Transverse colon (tissue), 4 donors: ENCODE measurements around the gene RFX3. TPM values are rescaled to one million over a fixed set of nuclear protein-coding genes. Genes with fewer than 3 reads are reported as not detected.

Experiments used
- DNase-seq: peaks from one replicate; pipeline ENCODE4 v3.0.0-alpha.2; 2019
- H3K27ac ChIP-seq, 4 donors: fragments of 200-600 bp; sonication (generic); 2 replicates each; pipeline ENCODE4 v1.5.1; 2016 to 2018; ENCODE audit warnings: inconsistent platforms in 4 of 4
- H3K27me3 ChIP-seq: fragments of 200-600 bp; sonication (generic); 2 replicates; pipeline ENCODE4 v1.5.1; 2017; ENCODE audit warnings: inconsistent platforms
- H3K36me3 ChIP-seq, 4 donors: fragments of 200-600 bp; sonication (generic); 2 replicates each; pipeline ENCODE4 v1.5.1; 2017 to 2019; ENCODE audit warnings: inconsistent platforms in 4 of 4
- H3K4me1 ChIP-seq, 4 donors: fragments of 200-600 bp; sonication (generic); 2 replicates each; pipeline ENCODE4 v1.5.1; 2017 to 2020; ENCODE audit warnings: inconsistent platforms in 4 of 4
- H3K4me3 ChIP-seq, 4 donors: fragments of 200-600 bp; sonication (generic); 1 replicate in 1 of 4; 2 replicates in 3 of 4; pipeline versions ENCODE4 v1.5.1 to v1.6.1; 2017 to 2019; ENCODE audit warnings: inconsistent platforms in 4 of 4
- H3K9me3 ChIP-seq, 2 donors: fragments of 200-600 bp; sonication (generic); 2 replicates each; pipeline ENCODE4 v1.5.1; 2017 to 2019; ENCODE audit warnings: inconsistent platforms in 2 of 2
- EP300 ChIP-seq: sonication (generic); formaldehyde crosslinking; IDR thresholded peaks from one replicate; pipeline ENCODE4 v1.6.1; 2017; ENCODE audit warnings: antibody characterized with exemption, low read depth
- POLR2A ChIP-seq: fragments of 450-650 bp; IDR thresholded peaks from one replicate; pipeline ENCODE4 v1.6.1; 2016; ENCODE audit warnings: antibody characterized with exemption, mild to moderate bottlenecking, moderate library complexity
- POLR2AphosphoS5 ChIP-seq, 3 donors: sonication (generic); formaldehyde crosslinking; IDR thresholded peaks; one replicate each; pipeline ENCODE4 v1.6.1; 2016; ENCODE audit warnings: antibody characterized with exemption in 3 of 3
- WGBS, 2 donors: methylation state at CpG; one replicate each; pipeline ENCODE4 v1.1.5; 2018; ENCODE audit warnings: low coverage in 1 of 2; 5-methylcytosine and 5-hydroxymethylcytosine counted together
- in situ Hi-C, 4 donors: fragments of 200-750 bp; cut with MboI; loops; one replicate each; pipeline versions ENCODE4 v1.15.0 to v1.15.1; 2017; ENCODE audit warnings: low sequenced_read_pairs in 3 of 4, low pct_ligation_motif_present in 1 of 4, low pct_unique_long_range_greater_than_20kb in 1 of 4
- intact Hi-C: fragments of 100-400 bp; cut with DNase I; formaldehyde crosslinking; loops from one replicate; pipeline ENCODE4 v1.15.1; 2023; ENCODE audit warnings: low total_unique reads
- total RNA-seq, 4 donors: library from RNA; depleted of rRNA; stranded (reverse); fragments of >200 nt; gene quantifications; one replicate each; pipeline ENCODE4 v1.1.0, GENCODE V29; 2016
- TF ChIP-seq, protein P1 (sequence below), 5 experiments: fragments of 200-600 bp in 3 of 5; fragments of 450-650 bp in 2 of 5; sonication (generic) in 3 of 5; IDR thresholded peaks; 1 replicate in 2 of 5; 2 replicates in 3 of 5; pipeline ENCODE4 v1.5.1; 2016 to 2017; ENCODE audit warnings: antibody characterized with exemption in 5 of 5, inconsistent platforms in 3 of 5, mild to moderate bottlenecking in 2 of 5, moderate library complexity in 1 of 5

Gene RFX3
- total RNA-seq, 4 donors from 2014 or later = 3.5 to 21.9 (median 7.1) TPM

DNA sequence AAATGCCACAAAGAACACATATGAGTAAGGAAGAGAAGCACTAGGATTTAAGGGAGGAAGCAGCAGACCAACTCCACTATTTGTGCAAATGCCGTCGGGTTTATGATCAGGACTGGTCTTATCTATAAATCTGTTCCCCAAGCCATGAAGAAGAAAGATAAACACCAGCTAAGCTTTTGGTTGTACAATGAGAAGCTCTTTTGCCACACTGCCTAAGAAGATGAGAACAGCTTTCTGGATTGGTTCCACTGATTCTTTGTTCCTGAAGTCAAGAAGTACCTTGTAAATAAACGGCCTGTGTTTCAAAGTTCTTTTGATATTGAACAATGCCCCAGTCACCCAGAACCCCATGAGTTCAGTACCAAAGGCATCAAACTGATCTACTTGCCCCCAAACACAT lies 93.9 kb downstream of the RFX3 start:
- TF ChIP-seq POLR2A (no peak), POLR2AphosphoS5 (IDR thresholded peaks at IDR 0.05) (no peak), EP300 (no peak)
- TF ChIP-seq, protein P1, sequence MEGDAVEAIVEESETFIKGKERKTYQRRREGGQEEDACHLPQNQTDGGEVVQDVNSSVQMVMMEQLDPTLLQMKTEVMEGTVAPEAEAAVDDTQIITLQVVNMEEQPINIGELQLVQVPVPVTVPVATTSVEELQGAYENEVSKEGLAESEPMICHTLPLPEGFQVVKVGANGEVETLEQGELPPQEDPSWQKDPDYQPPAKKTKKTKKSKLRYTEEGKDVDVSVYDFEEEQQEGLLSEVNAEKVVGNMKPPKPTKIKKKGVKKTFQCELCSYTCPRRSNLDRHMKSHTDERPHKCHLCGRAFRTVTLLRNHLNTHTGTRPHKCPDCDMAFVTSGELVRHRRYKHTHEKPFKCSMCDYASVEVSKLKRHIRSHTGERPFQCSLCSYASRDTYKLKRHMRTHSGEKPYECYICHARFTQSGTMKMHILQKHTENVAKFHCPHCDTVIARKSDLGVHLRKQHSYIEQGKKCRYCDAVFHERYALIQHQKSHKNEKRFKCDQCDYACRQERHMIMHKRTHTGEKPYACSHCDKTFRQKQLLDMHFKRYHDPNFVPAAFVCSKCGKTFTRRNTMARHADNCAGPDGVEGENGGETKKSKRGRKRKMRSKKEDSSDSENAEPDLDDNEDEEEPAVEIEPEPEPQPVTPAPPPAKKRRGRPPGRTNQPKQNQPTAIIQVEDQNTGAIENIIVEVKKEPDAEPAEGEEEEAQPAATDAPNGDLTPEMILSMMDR (IDR thresholded peaks at IDR 0.05) = no peak
- in situ Hi-C loops (loop anchor here in 2 of 4 donors (25.0 kb wide), 2 partner anchors 195 to 570 kb away; no protein-coding TSS in a partner anchor), intact Hi-C loops (no loop called here)
- Histone ChIP-seq H3K4me1 (no peaks in the 10 kb centered on the region), H3K27ac (no peak overlapping the region), H3K36me3 (no peaks in the 10 kb centered on the region), H3K9me3 (no peaks in the 10 kb centered on the region), H3K4me3 (no peak overlapping the region), H3K27me3 (no peaks in the 10 kb centered on the region)
- DNase-seq = no peak
- 51 to 77% methylated on average over 3 of the region's 3 CpGs for WGBS, 2 donors

DNA sequence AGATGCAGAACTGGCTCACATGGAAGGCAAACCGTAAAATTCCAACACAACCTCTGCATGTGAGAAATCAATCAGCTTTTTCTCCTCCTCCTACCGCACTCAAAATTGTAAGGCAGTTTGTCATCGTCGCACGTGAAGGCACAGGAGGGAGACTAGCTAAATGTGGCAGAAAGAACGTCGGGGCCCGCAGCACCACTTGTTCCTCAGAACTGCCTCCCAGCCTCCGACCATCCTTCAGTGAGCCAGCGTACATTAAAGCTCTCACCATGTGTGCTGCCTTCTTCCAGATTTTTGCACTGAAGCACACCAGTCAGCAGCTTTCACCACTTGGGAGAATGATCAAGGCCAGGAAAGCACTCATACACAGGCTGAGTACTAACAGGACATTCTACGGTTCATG lies 105.9 kb downstream of the RFX3 start:
- no peak for TF ChIP-seq POLR2AphosphoS5 (IDR thresholded peaks at IDR 0.05)
- TF ChIP-seq, protein P1 (IDR thresholded peaks at IDR 0.05) = no peak
- no peak for TF ChIP-seq EP300
- no peak for TF ChIP-seq POLR2A
- DNase-seq = no peak
- H3K27ac ChIP-seq = no peak overlapping the region
- no peak overlapping the region for H3K4me3 ChIP-seq
- WGBS, 2 donors = 96% methylated on average over 10 to 11 of the region's 11 CpGs
- intact Hi-C loops = no loop called here
- no peaks in the 10 kb centered on the region for H3K27me3 ChIP-seq
- peaks cover 0 to 2% of the 10 kb centered on the region in 2 donors for H3K9me3 ChIP-seq
- H3K4me1 ChIP-seq = no peaks in the 10 kb centered on the region
- in situ Hi-C loops = no loop called here
- no peaks in the 10 kb centered on the region for H3K36me3 ChIP-seq

DNA sequence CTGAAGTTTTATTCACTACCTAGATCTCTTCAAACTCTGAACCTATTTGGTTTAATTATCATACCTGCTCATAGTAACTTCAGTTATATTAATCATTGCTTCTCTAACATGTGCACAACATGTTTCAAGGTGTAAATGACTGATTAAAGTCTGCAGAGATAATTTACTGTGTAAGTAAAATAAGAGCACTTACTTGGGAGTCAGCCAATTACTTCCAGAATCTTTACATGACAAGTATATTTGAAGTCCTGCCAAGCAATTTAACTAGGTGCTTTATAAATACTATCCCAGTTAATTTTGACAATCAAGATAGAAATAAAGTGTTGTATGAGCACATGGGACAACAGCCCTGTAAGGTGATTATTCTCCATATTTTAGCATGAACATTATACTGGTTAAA lies 109.9 kb downstream of the RFX3 start:
- DNase-seq = no peak
- no peak overlapping the region for H3K4me3 ChIP-seq
- H3K9me3 ChIP-seq = no peaks in the 10 kb centered on the region
- no peaks in the 10 kb centered on the region for H3K27me3 ChIP-seq
- no peaks in the 10 kb centered on the region for H3K36me3 ChIP-seq
- H3K27ac ChIP-seq = no peak overlapping the region
- TF ChIP-seq, protein P1 (IDR thresholded peaks at IDR 0.05) = no peak
- no peak for TF ChIP-seq EP300
- TF ChIP-seq POLR2AphosphoS5 (IDR thresholded peaks at IDR 0.05) = no peak
- no peak for TF ChIP-seq POLR2A
- in situ Hi-C loops (no loop called here), intact Hi-C loops (no loop called here)
- H3K4me1 ChIP-seq = no peaks in the 10 kb centered on the region

DNA sequence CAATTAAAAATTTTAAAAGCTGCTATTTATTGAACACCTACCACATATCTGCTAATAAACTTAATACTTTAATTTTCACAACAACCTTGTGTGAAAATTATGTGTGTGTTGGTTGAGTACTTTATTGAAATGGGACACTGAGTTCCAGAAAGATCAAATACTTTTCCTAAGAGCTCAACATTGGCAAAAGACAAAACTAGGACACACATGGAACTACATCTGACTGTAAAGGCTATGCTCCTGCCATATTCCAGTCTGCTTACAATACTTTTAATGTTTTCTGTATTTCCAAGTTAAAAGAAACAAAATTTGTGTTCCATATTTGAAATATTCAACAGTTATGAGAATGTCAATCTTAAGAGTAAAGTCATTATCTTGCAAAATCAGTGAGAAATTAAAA lies 111.8 kb downstream of the RFX3 start:
- Histone ChIP-seq H3K27ac (no peak overlapping the region), H3K27me3 (no peaks in the 10 kb centered on the region), H3K4me1 (no peaks in the 10 kb centered on the region), H3K4me3 (no peak overlapping the region), H3K9me3 (no peaks in the 10 kb centered on the region), H3K36me3 (no peaks in the 10 kb centered on the region)
- TF ChIP-seq EP300 (no peak), POLR2A (no peak), POLR2AphosphoS5 (IDR thresholded peaks at IDR 0.05) (no peak)
- TF ChIP-seq, protein P1 (IDR thresholded peaks at IDR 0.05) = no peak
- in situ Hi-C loops (no loop called here), intact Hi-C loops (no loop called here)
- no peak for DNase-seq
